ENCODE measurements around the gene GCK.

Gene GCK

DNA sequence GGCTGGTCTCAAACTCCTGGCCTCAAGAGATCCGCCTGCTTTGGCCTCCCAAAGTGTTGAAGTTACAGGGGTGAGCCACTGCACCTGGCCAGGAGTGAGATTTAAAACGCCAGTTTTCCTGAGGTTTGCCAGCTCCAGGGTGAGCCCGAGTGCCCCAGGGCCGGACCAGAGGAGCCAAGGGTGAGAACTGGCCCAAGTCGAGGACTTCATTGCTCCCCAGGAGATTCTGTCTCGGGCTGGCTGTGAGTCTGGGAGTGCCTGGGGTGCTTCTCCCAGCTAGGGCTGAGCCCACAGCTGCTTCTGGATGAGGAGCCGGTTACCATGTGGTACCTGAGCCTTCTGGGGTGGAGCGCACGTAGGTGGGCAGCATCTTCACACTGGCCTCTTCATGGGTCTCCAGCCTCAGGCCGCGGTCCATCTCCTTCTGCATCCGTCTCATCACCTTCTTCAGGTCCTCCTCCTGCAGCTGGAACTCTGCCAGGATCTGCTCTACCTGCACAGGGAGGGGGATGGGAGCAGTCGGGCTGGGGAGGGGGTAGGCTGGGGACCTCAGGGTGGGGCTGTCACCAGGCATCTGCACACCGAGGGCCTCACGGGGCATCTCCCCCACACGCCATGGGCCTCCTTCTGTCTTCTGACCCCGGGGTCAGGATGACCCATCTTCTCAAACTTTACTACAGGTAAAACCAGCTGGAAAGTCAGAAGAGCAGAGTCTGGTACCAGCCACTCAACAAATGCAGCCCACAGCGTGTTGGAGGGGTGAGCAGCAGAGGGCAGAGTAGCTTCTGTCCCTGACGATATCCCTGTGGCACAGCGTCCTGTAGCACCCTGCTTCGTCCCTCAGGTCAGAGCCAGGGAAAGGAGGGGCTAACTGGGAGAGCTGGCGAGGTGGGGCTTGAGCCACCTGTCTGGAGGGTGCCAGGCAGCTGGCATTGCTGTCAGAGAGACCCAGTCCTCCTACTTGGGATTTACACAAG, 36.0 kb downstream of the GCK start:
- no peak for DNase-seq

DNA sequence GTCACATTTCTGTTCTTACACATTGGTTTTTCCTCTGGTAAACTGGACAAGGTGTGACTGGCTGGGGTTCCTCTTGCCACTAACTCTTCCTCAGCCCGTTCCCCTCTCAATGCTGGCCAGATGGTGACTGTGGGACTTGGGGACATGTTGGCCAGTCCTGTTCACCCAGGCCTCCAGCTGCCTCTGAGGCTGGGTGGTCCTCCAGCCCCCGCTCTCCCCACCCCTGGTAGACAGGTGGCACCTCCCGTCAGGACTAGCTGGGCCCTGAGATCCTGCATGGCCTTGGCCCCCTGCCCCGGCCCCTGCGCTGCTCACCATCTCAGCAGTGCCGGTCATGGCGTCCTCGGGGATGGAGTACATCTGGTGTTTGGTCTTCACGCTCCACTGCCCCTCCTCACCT, 37.3 kb downstream of the GCK start:
- DNase-seq: no peak

DNA sequence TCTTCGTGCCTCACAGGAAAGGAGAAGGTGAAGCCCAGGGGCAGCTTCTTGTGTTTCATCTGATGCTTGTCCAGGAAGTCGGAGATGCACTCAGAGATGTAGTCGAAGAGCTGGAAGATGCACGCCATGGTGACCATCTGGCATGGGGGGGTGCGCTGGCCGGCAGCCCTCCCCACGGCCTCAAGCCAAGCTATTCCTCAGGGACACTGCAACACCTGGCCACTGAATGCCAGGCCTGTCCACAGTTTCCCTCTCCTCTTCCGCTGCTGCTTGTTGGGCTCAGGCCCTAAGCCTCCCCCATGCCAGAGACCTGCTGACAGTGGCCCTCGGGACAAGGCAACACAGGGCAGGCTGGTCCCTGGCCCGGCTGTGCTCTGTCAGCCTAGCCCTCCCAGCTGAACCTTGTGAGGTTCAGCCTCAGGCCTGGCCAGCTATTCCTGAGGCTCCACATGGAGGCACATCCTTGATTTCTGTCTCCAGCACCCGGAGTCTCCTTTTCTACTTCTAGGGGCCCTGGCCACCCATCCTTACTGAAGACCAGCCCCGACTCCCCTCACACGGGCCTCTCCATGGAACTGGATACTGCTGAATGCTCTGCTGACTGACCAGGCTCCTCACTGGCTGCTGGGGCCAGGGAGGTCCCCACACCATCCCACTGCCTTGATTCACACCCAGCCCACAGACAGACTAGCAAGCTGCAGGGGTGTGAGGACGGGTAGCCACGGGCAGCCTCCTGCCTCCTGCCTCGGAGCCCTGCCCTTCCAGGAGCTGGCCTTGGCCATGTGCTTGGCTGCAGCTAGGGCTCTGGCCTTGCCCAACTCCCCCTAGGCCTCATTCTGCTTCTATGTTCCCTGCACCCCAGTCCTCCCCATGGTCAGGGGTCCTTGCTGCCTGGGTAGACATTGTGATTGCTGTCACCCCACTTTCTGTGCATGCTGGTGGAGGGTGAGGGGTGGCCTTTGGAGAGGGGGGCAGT, 38.0 kb downstream of the GCK start:
- no peak for DNase-seq

DNA sequence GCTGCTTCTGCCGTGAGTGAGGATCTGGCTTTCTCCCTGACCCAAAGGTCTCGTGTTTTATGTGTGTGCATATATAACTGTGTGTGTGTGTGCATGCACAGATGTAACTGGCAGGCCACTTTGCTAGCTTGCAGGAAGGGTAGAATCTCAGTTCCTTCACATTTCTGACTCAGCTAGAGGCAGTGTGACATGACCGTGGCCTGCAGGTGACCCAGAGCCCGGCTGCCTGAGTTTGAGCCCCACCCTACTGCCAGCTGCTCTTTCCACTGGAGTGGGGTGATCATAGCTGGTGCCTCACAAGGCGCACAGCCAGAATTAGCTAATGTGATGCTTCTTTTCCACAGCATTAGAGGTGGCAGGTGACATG, 38.8 kb downstream of the GCK start:
- no peak for DNase-seq

DNA sequence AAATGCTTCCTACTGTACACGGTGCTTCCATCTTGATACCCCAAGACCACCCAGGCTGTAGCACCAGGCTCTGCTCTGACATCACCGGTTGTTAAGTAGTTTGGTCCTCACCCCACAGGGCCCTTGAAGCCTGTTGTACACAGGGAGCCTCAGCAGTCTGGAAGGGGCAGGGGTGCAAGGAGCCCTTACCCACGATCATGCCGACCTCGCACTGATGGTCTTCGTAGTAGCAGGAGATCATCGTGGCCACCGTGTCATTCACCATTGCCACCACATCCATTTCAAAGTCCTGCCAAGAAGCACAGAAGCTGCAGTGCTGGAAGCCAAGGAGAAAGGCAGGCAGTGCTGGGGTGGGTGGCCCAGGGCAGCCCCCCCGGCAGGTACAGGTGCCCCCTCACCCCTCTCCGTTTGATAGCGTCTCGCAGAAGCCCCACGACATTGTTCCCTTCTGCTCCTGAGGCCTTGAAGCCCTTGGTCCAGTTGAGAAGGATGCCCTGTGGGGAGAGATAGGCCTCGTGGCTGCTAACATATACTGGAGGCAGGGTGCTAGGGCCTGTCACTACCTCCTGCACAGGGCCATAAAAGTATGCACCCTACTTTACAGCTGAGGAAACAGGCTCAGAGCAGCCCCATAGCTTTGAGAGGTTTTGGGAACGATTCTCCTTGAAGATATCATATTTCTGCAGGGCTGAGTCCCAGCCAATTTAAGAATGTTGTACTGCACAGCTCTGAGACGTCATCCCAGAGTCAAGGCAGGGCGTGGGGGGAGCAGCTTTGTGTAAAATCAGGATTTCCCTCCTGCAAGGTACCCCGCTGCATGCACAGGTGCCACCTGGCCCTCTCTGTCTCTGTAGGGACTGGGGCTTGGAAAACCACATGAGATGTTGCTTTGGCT, 39.4 kb downstream of the GCK start:
- DNase-seq: no peak

DNA sequence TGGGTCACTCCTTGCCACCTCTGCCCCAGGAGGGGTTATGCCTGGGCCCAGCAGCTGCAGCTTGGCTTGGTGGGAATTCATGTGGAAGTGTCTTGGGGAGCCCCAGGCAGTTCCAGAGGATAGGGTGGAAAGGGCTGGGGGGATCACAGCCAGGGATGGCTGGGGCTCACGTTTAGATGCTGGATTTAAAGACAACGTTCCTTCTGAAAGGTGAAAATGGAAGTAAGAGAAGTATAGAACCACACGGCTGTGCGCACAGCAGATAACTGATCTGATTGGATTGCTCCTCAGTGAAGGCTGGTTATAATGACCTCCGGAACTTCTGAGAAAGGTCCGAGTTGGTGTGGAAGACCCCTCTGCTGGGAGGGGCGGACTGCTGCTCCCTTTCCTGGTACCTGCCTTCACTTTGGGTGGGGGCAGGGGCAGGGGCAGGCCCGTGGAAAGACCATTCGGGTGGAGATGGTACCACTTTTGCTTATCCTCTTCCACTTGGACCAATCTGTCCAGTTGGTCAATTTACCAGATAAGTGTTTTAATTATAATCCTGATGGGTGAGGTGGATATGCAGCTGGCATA, 40.2 kb downstream of the GCK start:
- DNase-seq: no peak

DNA sequence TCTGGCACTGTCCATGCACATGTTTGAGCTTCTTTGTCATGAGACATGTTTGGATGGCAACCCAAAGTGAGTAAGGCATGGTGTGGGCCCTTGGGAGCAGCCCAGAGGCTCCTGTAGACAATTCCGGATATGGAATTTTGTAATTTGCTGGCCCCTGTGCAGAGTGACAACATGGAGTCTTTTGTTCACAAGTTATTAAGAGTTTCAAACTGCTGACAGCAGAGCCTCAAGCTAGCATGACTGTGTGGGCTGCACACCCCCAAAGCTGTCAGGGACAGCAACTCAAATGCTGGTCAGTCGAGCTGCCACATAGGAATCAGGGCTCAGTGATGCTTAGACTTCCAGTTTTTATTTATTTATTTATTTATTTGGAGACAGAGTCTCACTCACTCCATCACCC, 41.1 kb downstream of the GCK start:
- no peak for DNase-seq

DNA sequence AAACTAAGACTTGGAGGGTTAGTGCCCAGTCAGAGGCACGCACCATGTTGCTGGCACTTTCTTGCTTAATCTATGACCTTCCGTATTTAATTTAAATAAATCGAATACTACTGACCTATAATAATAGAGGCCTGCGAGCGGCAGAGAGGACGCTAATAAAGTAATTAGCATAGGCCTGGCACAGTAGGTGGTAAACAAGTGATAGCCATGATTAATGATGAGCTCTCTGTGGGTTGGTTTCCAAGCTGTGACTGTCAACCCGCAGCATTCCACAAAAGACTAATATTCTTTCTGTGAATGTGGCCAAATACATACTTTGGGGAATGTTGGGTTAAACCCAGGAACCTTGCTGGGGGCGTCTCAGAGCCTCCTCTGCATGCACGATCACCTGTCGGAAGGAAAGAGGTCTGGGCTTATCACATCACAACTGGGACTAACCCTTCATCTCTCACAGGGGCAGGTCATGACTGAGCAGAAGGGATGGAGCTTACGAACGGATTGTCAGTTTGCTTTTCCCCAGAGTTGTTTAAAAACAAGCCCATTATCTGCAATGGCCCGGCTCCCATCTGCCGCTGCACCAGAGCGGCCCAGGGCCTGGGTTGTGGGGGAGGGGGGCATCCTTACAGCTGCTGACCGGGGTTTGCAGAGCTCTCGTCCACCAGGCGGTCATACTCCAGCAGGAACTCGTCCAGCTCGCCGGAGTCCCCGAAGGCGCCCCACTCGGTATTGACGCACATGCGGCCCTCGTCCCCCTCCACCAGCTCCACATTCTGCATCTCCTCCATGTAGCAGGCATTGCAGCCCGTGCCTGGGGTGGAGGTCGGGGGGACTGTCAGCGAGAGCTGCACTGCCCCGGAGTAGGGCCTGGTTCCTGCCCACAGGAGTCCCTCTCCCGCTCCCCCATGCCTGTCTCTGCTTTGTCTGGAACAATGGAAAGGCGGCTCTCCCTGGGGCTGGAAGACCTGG, 41.9 kb downstream of the GCK start:
- no peak for DNase-seq

DNA sequence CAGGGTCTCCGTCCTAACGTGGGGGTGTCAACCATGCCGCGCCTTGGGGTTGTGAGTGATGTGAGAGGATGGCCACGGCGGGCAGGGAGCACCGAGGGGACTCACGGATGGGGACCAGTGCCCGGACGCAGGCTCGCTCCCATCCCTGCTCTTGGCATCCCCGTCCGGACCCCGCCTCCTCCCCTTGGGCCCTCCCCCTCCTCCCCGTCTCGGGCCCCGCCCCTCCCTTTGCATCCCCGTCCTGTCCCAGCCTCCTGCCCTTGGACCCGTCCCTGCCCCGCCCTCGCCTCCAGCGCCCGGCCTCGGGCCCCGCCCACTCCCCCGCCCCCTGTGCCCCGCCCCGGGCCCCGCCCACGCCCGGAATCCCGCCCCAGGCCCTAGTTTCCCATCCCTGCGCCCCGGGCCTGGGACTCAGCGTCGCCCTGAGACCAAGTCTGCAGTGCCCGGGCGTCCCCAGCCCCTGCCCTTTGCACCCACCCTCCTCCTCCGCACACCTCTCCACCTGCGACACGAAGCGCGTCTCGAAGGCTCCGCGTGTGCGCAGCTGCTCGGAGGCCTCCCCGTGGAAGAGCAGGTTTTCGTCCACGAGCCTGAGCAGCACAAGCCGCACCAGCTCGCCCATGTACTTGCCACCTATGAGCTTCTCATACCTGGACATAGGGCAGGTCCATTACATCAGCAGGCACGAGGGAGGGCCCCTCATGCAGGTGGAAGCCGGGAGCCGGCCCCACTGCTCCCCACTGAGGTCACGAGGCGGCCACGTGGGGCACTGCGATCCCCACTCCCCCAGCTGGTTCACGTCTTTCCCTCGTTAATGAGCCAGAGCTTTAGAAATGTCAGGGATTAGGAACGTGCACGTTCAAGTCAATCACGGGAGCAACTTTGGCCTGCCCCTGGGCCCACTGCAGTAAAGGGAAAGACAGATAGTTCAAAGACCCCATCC, 43.0 kb downstream of the GCK start:
- no peak for DNase-seq

DNA sequence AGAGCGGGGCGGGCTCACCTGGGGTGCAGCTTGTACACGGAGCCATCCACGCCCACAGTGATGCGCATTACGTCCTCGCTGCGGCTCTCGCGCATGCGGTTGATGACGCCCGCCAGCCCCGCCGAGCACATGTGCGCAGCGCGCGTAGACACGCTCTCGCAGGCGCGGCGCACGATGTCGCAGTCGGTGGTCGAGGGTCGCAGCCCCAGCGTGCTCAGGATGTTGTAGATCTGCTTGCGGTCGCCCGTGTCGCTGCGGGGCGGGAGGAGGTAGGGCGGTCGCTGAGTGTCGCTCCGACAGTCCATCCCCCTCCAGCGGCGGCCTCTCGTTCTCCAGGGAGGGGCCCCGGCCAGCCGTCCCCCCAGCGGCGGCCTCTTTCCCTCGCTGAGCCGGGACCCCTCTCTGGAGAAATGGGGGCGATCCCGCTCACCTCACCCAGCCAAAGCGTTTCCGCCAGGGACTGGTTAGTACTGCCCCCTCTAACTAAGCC, 43.7 kb downstream of the GCK start:
- no peak for DNase-seq

DNA sequence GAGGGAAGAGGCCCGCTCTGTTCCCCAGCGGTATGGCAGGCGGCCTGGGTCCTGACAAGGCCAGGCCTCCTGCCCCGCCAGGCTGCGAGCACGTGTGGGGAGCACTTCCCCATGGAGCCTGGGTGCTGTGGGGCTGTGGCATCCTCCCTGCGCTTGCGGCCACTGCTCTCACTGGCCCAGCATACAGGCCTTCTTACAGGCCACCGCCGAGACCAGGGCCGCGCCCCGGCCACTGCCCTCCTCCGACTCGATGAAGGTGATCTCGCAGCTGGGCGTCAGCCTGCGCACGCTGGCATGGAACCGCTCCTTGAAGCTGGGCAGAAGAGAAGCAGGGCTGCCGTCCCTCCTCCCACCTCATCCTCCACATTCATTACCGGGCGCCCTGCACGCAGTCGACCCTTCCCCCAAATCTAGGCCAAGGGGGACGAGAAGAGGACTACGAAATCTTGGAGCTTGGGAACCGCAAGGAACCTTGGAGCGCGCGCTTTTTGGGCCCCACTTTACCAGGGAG, 44.2 kb downstream of the GCK start:
- no peak for DNase-seq

DNA sequence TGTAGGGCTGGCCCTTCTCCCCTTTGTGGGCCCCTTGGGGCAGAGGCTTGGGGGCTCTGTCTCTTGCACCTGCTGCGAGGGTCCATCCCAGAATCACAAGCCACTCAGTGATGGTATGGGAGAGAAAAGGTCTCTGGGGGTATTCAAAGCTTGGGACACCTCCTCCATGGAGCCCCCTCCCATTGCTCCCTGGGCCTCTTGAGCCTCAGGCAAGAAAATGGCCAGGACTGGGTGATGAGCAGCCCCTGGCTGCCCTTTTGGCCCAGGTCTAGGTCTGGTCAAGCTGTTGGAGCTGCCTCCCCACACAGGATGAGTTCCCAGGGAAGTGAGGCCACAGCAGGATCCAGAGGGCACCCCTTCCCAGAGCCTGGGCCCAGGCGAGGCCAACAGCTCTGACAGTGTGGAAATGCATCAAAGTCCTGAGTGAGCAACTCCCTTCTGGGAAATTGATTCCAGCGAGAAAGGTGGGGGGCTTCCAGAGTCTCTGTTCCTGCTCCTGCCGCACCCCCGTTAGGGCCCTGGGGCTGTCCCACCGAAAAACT, 44.7 kb downstream of the GCK start:
- DNase-seq: no peak

DNA sequence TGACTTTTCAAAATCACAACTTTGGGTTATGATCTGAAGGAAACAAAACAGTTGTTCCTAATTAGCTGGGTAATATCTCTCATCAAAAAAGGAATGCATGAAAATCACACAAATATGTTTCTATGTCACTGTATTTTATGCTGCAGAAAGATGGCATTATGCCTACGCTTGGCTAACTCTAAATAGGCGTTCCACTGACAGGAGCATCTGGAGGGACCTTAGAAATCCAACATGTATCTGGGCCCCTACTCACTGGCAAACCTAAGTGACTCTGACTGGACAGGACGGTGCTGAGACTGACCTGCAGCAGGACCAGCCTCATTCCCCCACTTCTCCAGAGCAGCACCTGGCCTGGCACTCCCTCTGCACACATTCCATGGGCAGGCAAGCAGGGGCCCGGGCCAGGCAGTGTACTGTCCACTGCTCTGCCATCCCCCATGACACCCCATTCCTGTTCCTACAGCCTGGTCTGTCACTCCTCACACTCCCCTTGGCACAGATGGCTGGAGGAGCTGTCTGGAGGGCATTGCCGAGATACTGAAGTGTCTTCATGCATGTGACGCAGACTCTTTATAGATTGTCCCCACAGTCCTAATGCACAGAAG, 45.5 kb downstream of the GCK start:
- no peak for DNase-seq

DNA sequence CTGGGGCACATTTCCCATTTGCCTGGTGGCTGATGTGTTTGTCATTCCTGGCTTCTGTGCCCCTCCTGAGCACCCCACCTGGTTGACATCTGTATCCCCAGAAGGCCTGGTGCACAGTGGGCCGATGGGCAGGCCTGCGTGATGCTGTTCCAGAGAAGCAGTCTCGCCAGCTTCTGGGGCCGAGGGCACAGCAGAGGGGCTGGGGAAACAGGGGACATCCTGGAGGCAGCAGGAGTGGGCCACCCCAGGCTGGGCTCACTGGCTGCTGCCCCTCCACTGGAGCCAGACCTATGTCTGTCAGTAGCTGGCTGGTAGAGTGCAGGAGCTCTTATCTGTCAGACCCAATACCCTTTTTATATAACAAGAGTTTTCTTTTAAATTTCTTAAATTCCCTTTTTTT, 47.2 kb downstream of the GCK start:
- no peak for DNase-seq

DNA sequence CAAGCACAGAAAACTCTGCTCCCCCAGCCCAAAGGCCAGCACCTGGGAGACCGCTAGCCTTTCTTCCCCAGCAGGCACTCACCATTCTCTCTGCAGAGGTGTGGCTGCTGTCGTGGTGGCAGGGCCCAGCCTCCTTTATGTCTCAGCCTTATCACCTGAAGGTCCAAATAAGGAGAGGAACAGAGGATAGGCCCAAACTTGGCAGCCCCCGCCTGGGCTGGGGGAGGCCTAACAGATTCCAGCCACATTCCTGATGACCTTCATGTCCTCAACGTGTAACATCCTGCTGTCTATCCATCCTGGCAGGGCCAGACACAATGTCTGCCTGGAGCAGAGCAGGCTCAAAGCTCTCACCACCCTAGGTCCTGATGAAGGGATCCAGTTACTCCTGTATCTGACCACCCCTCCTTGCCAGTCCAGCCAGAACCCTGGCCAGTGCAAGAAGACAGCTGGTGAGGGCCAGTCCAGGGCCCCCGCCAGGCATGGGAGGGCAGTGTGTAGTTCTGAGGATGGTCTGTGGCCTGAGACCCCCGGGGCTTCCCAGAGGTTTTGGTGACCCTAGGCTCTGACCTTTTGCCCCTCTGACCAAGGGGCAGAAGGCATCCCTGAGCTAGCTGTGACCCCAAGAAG, 47.9 kb downstream of the GCK start, which contains the start of gene MYL7:
TSS of gene MYL7 (minus strand) at position 112 of the 630 bp plus-strand sequence. CDS start at position 85, 27 bp downstream.
- no peak for DNase-seq

DNA sequence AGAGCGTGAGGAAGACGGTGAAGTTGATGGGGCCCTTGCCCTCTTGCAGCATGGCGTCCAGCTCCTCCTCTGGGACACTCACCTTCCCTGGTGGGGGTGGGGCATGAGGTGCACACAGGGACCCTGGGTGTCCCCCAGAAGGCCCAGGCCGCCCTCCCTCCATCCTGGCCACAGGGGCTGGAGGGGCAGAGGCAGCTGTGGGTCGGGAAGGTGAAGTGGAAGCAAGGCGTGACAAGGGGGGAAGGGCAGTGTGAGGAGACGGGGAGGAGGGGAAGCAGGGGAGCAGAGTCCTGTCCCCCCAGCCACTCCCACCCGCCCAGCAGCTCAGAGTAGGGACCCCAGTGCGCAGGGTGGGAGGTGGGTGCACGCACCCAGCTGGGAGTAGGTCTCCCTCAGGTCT, 48.9 kb downstream of the GCK start:
- DNase-seq: no peak

DNA sequence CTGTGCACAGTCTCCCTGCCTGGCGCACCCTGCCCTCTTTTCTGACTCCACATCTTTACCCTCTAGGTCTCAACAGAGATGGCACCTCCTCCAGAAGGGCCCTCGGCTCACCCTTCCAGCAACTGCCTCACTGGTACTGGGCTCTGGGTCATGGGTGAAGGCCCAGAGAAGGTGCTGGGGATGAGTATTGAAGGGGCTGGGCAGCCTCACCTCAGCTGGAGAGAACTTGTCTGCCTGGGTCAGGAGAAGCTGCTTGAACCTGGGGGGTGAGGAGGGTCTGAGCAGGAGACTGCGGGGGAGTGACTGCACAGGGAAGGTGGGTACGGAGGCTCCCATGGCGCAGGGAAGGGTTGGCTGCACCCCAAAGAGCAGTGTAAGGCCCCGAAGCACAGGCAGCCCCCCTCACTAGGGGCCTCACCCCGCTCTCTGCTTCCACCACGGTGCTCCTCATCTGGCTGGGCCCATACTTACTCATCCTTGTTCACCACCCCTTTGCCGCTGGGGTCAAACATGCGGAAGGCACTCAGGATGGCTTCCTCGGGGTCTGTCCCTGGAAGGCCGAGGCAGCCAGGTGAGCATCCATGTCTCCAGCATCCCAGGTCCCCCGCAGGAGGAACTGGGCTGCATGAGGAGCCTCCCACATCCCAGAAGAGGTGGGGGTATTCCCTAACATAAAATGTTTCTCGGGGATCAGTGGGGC, 49.8 kb downstream of the GCK start:
- DNase-seq: no peak
